Keratinocyte (primary cell): ENCODE measurements around the gene IP6K2.

Experiments
- CTCF ChIP-seq, 3 experiments: IDR thresholded peaks in 1 of 3; conservative IDR thresholded peaks in 1 of 3; optimal IDR thresholded peaks in 1 of 3; 2 replicates in 2 of 3; 3 replicates in 1 of 3; pipeline versions ENCODE3 to v1.5.1; 2011; ENCODE audit warnings: low read length in 3 of 3, mild to moderate bottlenecking in 3 of 3, moderate library complexity in 2 of 3, control low read depth in 1 of 3, inconsistent platforms in 1 of 3; ENCODE audit not compliant: insufficient read depth in 2 of 3; ENCODE audit errors: extremely low read depth in 1 of 3
- EZH2 ChIP-seq: IDR thresholded peaks from one replicate; pipeline ENCODE4 v1.6.1; 2012; ENCODE audit warnings: inconsistent platforms, mild to moderate bottlenecking, low read length, moderate library complexity

GRCh38 chr3:48656061-48656840 is 60.8 kb downstream of the IP6K2 start:
- TF ChIP-seq CTCF (optimal IDR thresholded peaks at IDR 0.05 in 1 of 3, IDR thresholded peaks at IDR 0.05 in 1 of 3, conservative IDR thresholded peaks at IDR 0.05 in 1 of 3; ENCODE audit: extremely low read depth in 1 of 3, insufficient read depth in 2 of 3, low read length in 3 of 3), result peak in 2 of 3 experiments; percentile 49 to 76
- no peak for TF ChIP-seq EZH2
